ENCODE results near the gene TXLNB. TPM values are rescaled to one million over a fixed set of nuclear protein-coding genes. Genes with fewer than 3 reads are reported as not detected.

TXLNB gene
- total RNA-seq, 2 experiments from 2014 or later: 0.11 to 0.22 TPM

- intact Hi-C loops (cut with micrococcal nuclease): no loop called here
- TF ChIP-seq, protein P1, sequence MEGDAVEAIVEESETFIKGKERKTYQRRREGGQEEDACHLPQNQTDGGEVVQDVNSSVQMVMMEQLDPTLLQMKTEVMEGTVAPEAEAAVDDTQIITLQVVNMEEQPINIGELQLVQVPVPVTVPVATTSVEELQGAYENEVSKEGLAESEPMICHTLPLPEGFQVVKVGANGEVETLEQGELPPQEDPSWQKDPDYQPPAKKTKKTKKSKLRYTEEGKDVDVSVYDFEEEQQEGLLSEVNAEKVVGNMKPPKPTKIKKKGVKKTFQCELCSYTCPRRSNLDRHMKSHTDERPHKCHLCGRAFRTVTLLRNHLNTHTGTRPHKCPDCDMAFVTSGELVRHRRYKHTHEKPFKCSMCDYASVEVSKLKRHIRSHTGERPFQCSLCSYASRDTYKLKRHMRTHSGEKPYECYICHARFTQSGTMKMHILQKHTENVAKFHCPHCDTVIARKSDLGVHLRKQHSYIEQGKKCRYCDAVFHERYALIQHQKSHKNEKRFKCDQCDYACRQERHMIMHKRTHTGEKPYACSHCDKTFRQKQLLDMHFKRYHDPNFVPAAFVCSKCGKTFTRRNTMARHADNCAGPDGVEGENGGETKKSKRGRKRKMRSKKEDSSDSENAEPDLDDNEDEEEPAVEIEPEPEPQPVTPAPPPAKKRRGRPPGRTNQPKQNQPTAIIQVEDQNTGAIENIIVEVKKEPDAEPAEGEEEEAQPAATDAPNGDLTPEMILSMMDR (IDR thresholded peaks at IDR 0.05): no peak
- Mint-ChIP-seq H3K4me1 (ENCODE audit: low read depth) (peaks cover 48% of the 10 kb centered on the region), H3K9me3 (peaks cover 2% of the 10 kb centered on the region), H3K4me3 (no peak overlapping the region), H3K27me3 (no peaks in the 10 kb centered on the region), H3K36me3 (ENCODE audit: low read depth) (no peaks in the 10 kb centered on the region), H3K27ac (peak overlapping the region; percentile 61)
- DNase-seq (no peak), ATAC-seq (no peak)
- CTCF ChIA-PET: interaction anchor here (0.8 to 1.6 kb wide), 2 partner anchors 8 to 14 kb away, joined by 3 read pairs; no protein-coding TSS in a partner anchor
- POLR2A ChIA-PET: no interaction called here
These were observed 40.0 kb downstream of the TXLNB start for GRCh38 chr6:139251691-139252390.

DNA sequence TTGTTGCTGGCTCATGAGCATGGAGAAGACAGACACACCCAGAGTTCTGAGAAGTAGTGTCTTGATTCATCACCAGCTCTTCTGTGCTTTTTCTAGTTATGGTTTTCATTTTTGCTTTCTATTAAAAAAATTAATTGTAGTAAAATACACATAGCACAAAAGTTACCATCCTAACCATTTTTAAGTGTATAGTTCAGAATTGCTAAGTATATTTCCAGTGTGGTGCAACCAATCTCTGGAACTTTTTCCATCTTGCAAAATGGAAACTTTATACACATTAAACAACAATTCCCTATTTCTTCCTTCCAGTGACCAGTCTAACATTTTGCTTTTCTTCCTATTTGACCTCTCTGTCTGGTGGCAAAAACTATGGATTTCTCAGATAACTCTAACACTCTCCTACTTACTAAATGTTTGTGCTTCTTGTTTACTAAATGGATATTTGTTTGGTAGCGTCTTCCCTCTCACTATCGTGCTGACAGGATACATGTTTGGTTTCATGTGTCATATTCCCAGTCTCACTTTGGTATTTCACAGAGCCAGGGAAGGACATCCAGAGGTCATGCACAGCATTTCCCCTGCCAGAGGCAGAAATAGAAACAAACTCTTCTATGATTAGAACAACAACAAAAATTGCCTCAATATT is 40.6 kb downstream of the TXLNB start:
- intact Hi-C loops (cut with micrococcal nuclease): no loop called here

DNA sequence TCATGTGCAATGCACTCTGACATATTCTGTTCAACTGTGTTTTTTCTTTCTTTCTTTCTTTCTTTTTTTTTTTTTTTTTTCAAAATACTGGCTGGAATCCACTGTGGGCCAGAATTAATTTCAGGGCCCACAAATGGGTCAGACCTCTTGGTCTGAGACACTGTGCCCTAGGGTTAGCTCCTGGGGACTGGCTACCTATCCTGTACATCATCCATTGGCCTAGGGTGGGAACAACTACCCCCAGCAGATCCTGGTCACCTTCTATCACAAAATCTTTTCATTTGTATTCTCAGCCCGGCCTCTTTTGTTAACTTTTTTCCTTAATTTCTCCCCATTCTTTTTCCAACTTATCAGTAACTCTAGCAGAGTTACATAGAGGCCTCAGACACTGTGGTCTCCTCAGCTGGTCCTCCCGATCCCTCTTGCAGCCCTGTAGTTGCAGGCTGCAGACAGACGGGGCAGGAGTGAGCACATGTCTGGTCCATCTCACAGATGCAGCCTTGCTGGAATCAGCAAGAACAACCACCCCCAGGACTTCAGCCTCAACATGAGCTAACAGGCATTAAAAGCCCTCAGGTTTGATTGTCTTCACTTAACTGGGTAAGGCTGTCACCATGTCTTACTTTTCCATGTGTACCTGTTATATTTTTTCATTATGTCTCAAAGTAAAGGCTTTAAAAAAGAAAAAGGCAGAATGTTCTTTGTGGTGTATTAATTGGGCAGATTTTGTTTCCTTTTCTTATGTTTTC is 41.3 kb downstream of the TXLNB start:
- peak overlapping the region; percentile 77 for H3K27ac Mint-ChIP-seq
- DNase-seq (peak; percentile 69), ATAC-seq (peak; percentile 96)
- TF ChIP-seq, protein P1 (IDR thresholded peaks at IDR 0.05): peak; percentile 71
- H3K9me3 Mint-ChIP-seq: peaks cover 2% of the 10 kb centered on the region
- no peaks in the 10 kb centered on the region for H3K27me3 Mint-ChIP-seq
- H3K4me1 Mint-ChIP-seq (ENCODE audit: low read depth): peaks cover 48% of the 10 kb centered on the region
- POLR2A ChIA-PET: interaction anchor here (0.7 kb wide), 1 partner anchor 229 kb away, joined by 3 read pairs; no protein-coding TSS in a partner anchor
- H3K4me3 Mint-ChIP-seq: no peak overlapping the region
- CTCF ChIA-PET: interaction anchor here (0.7 to 2.3 kb wide), 13 partner anchors 9 to 552 kb away, joined by 3 to 12 read pairs (median 3); no protein-coding TSS in a partner anchor
- no peaks in the 10 kb centered on the region for H3K36me3 Mint-ChIP-seq (ENCODE audit: low read depth)
- intact Hi-C loops (cut with micrococcal nuclease): no loop called here

More for the DNA sequence above, 40.6 kb downstream of the TXLNB start:
- Mint-ChIP-seq H3K27me3 (no peaks in the 10 kb centered on the region), H3K27ac (peak overlapping the region; percentile 77), H3K4me3 (no peak overlapping the region), H3K36me3 (ENCODE audit: low read depth) (no peaks in the 10 kb centered on the region), H3K9me3 (peaks cover 2% of the 10 kb centered on the region), H3K4me1 (ENCODE audit: low read depth) (peaks cover 48% of the 10 kb centered on the region)
- ATAC-seq: peak; percentile 43
- CTCF ChIA-PET: interaction anchor here (0.5 to 2.3 kb wide), 14 partner anchors 8 to 551 kb away, joined by 3 to 12 read pairs (median 3); no protein-coding TSS in a partner anchor
- POLR2A ChIA-PET: interaction anchor here (0.7 kb wide), 1 partner anchor 229 kb away, joined by 3 read pairs; no protein-coding TSS in a partner anchor
- no peak for DNase-seq
- TF ChIP-seq, protein P1 (IDR thresholded peaks at IDR 0.05): peak; percentile 8

GRCh38 chr6:139249395-139249794 is 42.4 kb downstream of the TXLNB start:
- Mint-ChIP-seq H3K36me3 (ENCODE audit: low read depth) (no peaks in the 10 kb centered on the region), H3K27me3 (no peaks in the 10 kb centered on the region), H3K4me3 (no peak overlapping the region), H3K27ac (no peak overlapping the region), H3K9me3 (peaks cover 2% of the 10 kb centered on the region), H3K4me1 (ENCODE audit: low read depth) (peaks cover 51% of the 10 kb centered on the region)
- ATAC-seq (peak; percentile 31), DNase-seq (peak; percentile 59)
- TF ChIP-seq, protein P1 (IDR thresholded peaks at IDR 0.05): no peak
- POLR2A ChIA-PET: no interaction called here
- intact Hi-C loops (cut with micrococcal nuclease): no loop called here
- CTCF ChIA-PET: interaction anchor here (1.9 to 2.3 kb wide), 3 partner anchors 12 to 115 kb away, joined by 4 to 12 read pairs (median 12); no protein-coding TSS in a partner anchor
